Dermis blood vessel endothelial cell (primary cell): ENCODE data around the gene POM121C. TPM values are rescaled to one million over a fixed set of nuclear protein-coding genes. Genes with fewer than 3 reads are reported as not detected.
"Not testable (repeated sequence)": the region's sequence is repeated elsewhere in the genome, so short reads cannot be mapped to it uniquely, and the experiment has no call there.

ENCODE experiments used
- DNase-seq: peaks from one replicate; pipeline ENCODE4 v3.0.0; 2010
- total RNA-seq: library from RNA; depleted of rRNA; stranded (reverse); fragments of >200 nt; gene quantifications from 2 replicates; pipeline ENCODE4 v1.2.3, GENCODE V29; 2014

Gene POM121C
- total RNA-seq, 1 donor from 2014 or later = 9.4 TPM

GRCh38 chr7:75374519-75375317 is 111.4 kb downstream of the POM121C start:
- DNase-seq = not testable (repeated sequence)

DNA sequence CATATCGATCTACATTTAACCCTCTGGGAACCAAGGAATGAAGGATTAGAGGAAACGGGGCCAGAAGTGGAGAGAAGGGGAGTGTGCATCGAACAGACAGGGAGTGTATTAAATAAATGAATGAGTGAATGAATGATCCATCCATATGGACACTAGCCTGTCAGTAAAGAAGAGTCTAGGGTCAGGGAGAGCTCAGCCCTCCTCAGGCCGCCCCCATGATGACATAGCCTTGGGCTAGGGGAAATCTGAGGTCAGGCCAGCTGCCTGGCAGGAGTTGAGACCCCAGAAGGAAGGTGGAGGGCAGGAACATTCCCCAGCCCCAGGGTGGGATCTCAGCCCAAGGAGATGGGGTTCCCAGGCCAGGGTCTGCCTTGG is 112.0 kb downstream of the POM121C start:
- not testable (repeated sequence) for DNase-seq

DNA sequence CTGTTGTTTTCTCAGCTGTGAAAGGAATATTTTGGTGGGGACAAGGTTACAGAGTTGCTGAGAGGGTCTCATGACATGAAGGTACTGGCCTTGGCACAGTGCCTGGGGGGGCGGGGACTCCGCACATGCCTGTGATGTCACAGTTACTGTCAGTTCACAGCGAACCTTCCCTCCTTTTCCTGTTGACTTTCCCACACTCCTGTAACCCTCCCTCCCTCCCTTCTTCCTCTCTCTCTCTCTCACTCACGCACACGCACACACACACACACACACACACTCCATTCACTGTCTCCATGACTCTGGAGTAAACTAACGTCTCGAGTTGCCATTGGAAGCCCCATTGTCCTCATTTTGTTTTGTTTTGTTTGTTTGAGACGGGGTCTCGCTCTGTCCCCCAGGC is 118.8 kb downstream of the POM121C start:
- DNase-seq = not testable (repeated sequence)

Other genes starting within 250 kb of the POM121C start
- 0.60 and 1.9 TPM in 2 replicates for gene TRIM73, start 90.7 kb downstream of the POM121C start, total RNA-seq
- not detected in 2 replicates for gene SPDYE5, start 6.0 kb upstream of the POM121C start, total RNA-seq